HG02588 (cell line): ENCODE measurements around the gene PLCD3.

Source experiments
- ATAC-seq: cut with Tn5 transposase; IDR thresholded peaks from one replicate; pipeline ENCODE4 v1.9.1; 2021; ENCODE audit warnings: mild to moderate bottlenecking, moderate library complexity; ENCODE audit not compliant: unreplicated experiment

PLCD3 gene

DNA sequence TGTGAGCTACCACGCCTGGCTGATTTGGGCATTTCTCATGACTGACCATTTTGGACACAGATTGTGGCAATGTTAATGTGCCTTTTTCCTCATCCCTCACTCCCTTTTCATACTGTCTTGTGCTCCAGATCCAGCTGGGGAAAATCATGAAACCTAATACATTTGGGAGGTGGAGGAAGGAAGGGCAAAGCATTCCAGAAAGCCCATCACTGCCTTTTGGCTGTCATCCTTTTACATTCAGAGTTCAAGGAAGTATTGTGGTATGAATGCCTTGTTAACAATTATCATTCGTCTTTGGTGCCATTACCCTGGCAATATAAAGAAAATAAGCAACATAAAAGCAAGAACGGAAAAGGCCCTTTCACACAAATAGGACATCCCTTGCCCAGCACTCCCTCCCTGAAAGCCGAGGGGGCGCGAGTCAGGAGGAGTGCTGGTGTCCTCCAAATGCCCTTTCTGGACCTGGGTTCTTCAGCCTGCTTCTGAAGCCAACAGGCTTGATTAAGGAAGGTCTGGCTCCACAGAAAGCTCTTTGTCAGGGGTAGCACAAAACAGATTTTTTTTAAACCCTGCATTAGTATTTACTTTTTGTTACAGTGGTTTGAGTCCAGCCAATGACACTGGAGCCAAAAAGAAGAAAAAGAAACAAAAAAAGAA is 51.1 kb downstream of the PLCD3 start:
- ATAC-seq, result no peak

- no peak for ATAC-seq
Measured at GRCh38 chr17:45077643-45078042, 54.7 kb downstream of the PLCD3 start.

GRCh38 chr17:45073414-45074070 is 58.8 kb downstream of the PLCD3 start:
- ATAC-seq, result no peak

DNA sequence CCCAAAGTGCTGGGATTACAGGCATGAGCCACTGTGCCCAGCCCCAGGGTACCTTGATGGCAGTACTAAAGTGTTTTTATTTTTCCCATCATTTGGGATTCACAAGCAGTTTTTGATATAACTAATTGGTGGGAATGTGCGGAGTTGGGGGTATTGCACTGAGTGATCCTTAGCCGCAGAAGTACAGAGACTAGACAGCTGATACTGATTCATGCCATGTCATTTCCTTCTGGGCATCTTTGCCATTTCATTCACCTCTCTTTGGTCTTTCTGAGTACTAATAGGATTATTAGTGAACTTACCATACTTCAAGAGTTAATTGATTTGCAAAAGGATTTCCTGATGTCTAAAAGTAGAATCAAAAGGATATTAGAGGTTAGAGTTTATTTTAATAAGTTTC is 61.5 kb downstream of the PLCD3 start:
- ATAC-seq, result no peak

GRCh38 chr17:45070001-45070400 is 62.3 kb downstream of the PLCD3 start:
- ATAC-seq, result no peak

DNA sequence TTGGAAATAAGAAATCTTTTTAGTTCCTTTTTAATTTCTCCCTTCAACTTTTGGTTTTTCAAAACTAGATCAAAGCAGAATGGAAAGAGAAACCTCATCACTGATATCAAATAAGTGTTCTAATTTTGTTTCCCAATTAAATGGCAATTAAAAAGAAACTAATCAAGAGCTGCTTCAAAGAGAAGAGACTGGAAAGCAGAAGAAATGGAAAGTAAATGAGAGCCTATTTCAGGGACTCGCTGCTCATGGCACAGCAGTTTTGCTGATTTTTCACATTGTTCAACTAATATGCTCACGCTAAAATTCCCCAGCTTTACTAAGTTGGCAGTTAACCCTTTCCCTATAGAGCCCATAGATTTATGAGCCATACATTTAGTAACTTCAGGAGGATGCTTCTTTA is 64.7 kb downstream of the PLCD3 start:
- no peak for ATAC-seq

- no peak for ATAC-seq
Measured at GRCh38 chr17:45063198-45063597, 69.1 kb downstream of the PLCD3 start.

- ATAC-seq, result no peak
Measured at GRCh38 chr17:45061606-45062205, 70.6 kb downstream of the PLCD3 start.

DNA sequence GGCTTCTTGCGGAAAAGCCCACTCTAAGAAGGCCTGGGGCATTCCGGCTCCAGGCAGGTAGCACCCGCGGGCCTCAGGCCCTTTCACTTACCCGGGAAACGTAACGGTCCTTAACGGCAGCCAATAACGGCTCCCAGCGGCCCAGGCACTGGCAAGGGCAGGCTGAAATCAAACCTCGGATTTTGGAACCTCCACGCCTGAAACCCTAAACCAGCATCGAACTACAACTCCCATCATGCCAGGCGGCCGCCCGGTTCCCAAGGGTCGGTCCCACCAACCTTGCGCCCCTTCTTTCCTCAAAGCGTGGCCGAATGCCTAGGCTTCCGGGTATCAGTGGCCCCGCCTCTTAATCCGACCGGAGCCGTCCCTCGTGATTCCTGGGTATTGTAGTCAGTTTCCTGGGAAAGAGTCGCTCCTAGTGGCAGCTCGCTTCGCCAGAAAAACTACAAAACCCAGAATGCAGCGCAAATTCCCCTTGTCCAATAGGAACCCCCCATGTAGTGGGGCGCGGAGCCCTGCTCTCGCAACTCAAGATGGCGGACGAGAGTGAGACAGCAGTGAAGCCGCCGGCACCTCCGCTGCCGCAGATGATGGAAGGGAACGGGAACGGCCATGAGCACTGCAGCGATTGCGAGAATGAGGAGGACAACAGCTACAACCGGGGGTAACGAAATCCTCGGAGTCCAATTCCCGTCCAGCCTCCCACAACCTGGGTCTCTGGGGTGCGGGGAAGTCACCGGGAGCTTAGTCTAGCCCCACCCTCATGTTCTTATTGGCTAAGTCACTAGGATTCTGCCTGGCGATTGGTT is 71.3 kb downstream of the PLCD3 start, which contains the start of gene NMT1:
Gene NMT1, plus strand, starts transcription at position 521 of the 809 bp plus-strand sequence. Its CDS starts 13 bp downstream, at position 534.
- peak; percentile 90 for ATAC-seq

DNA sequence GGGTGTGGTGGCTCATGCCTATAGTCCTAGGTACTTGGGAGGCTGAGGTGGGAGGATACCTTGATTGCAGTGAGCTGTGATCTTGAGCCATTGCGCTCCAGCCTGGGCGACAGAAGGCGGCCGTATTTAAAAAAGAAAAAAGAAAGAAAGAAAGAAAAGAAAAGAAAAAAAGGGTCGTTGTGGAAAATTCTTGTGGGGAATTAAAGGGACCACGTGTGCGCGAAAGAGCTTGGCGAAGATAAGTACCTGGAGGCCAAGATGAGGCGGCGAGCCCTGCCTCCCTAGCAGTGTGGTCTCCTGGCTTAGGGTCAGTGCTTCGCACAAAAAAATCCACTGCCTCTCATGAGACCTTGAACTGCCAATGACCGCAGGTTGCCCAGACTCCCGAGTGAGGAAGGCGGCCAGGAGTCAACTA is 71.9 kb downstream of the PLCD3 start:
- no peak for ATAC-seq
